Endothelial cell of umbilical vein (primary cell): ENCODE data around the gene ZFHX2. TPM values are rescaled to one million over a fixed set of nuclear protein-coding genes. Genes with fewer than 3 reads are reported as not detected.

Experiments used
- BruUV-seq: library from RNA; stranded (reverse); fragments of 400-500 nt; replicated peaks from 2 replicates; lab custom pipeline; 2021; lab: Mats Ljungman, UMichigan
- CTCF ChIA-PET: fragments of 300-600, 350-600 bp; sonication (Branson Sonifier 250); formaldehyde crosslinking; loops from one replicate; lab custom pipeline; 2021; ENCODE audit warnings: antibody characterized with exemption, inconsistent platforms; lab: Charles Lee
- POLR2A ChIA-PET: fragments of 300-600, 350-600 bp; sonication (Branson Sonifier 250); formaldehyde crosslinking; loops from one replicate; lab custom pipeline; 2021; ENCODE audit warnings: antibody characterized with exemption, inconsistent platforms; lab: Charles Lee
- DNase-seq: peaks from one replicate; pipeline ENCODE4 v3.0.0-alpha.2; 2011; ENCODE audit warnings: low read depth, low spot score
- FAIRE-seq: peaks from 2 replicates; lab custom pipeline; 2011; peaks lifted over from hg19 to GRCh38; lab: Jason Lieb, UNC
- H2AFZ ChIP-seq: 2 replicates; pipeline ENCODE4 v1.6.0; 2012; ENCODE audit warnings: low read depth, low read length, control low read depth, inconsistent platforms
- H3K27ac ChIP-seq: 2 replicates; pipeline ENCODE4 v1.5.1; 2011; ENCODE audit warnings: low read depth, mild to moderate bottlenecking, control low read depth, low read length, moderate library complexity; ENCODE audit not compliant: insufficient read depth
- H3K27me3 ChIP-seq, 2 experiments: 2 replicates each; pipeline versions ENCODE4 v1.6.0 to v1.6.1; 2011; ENCODE audit warnings: low read length in 2 of 2, mixed read lengths in 1 of 2; ENCODE audit not compliant: control insufficient read depth in 2 of 2, insufficient read depth in 2 of 2
- H3K36me3 ChIP-seq, 2 experiments: 2 replicates in 1 of 2; 3 replicates in 1 of 2; pipeline ENCODE4 v1.5.1; 2011; ENCODE audit warnings: low read length in 2 of 2, mild to moderate bottlenecking in 1 of 2, moderate library complexity in 1 of 2; ENCODE audit not compliant: control insufficient read depth in 2 of 2, insufficient read depth in 2 of 2; ENCODE audit errors: extremely low read depth in 1 of 2
- H3K4me1 ChIP-seq: 3 replicates; pipeline ENCODE4 v1.5.1; 2011; ENCODE audit warnings: mild to moderate bottlenecking, low read length; ENCODE audit not compliant: control insufficient read depth, insufficient read depth; ENCODE audit errors: extremely low read depth
- H3K4me2 ChIP-seq: 2 replicates; pipeline ENCODE4 v1.6.1; 2011; ENCODE audit warnings: low read length, control low read depth, mixed read lengths; ENCODE audit not compliant: insufficient read depth
- H3K4me3 ChIP-seq, 3 experiments: fragments of 200-600 bp in 1 of 3; sonication (generic), shearing (Covaris generic) in 1 of 3; replicated peaks in 1 of 3; 2 replicates each; pipeline ENCODE4 v1.5.1; 2011 to 2016; ENCODE audit warnings: control low read depth in 3 of 3, low read length in 3 of 3, mild to moderate bottlenecking in 2 of 3, inconsistent platforms in 1 of 3, low read depth in 1 of 3, moderate library complexity in 1 of 3; ENCODE audit not compliant: insufficient read depth in 1 of 3
- H3K79me2 ChIP-seq: 2 replicates; pipeline ENCODE4 v1.6.0; 2012; ENCODE audit warnings: low read length, inconsistent platforms; ENCODE audit not compliant: control insufficient read depth, insufficient read depth
- H3K9ac ChIP-seq: replicated peaks from 2 replicates; pipeline ENCODE3; 2011; ENCODE audit warnings: low read length, control low read depth; ENCODE audit not compliant: insufficient read depth; ENCODE audit errors: extremely low read depth
- H3K9me1 ChIP-seq: replicated peaks from 3 replicates; pipeline ENCODE4 v1.6.0; 2011; ENCODE audit warnings: mild to moderate bottlenecking, low read length; ENCODE audit not compliant: control insufficient read depth, insufficient read depth; ENCODE audit errors: extremely low read depth
- H3K9me3 ChIP-seq: replicated peaks from 2 replicates; pipeline ENCODE4 v1.5.1; 2012; ENCODE audit warnings: low read length, inconsistent platforms; ENCODE audit not compliant: control insufficient read depth, insufficient read depth
- H4K20me1 ChIP-seq: replicated peaks from 2 replicates; pipeline ENCODE3; 2011; ENCODE audit warnings: mild to moderate bottlenecking, low read length; ENCODE audit not compliant: control insufficient read depth, insufficient read depth; ENCODE audit errors: extremely low read depth
- EZH2 ChIP-seq: IDR thresholded peaks from 2 replicates; pipeline ENCODE4 v1.6.1; 2012; ENCODE audit warnings: borderline replicate concordance, low read depth, mild to moderate bottlenecking, moderate library complexity, low read length, inconsistent platforms; ENCODE audit not compliant: severe bottlenecking
- FOS ChIP-seq: IDR thresholded peaks from 2 replicates; pipeline ENCODE4 v1.6.1; 2011; ENCODE audit warnings: mild to moderate bottlenecking, low read length, moderate library complexity, borderline replicate concordance; ENCODE audit not compliant: insufficient read depth
- GATA2 ChIP-seq: IDR thresholded peaks from 2 replicates; pipeline ENCODE4 v1.7.0; 2011; ENCODE audit warnings: low read depth, mild to moderate bottlenecking, moderate library complexity, mixed read lengths, low read length; ENCODE audit not compliant: insufficient read length, insufficient read depth
- JUN ChIP-seq: IDR thresholded peaks from 2 replicates; pipeline ENCODE4 v1.6.1; 2011; ENCODE audit warnings: borderline replicate concordance, low read depth; ENCODE audit not compliant: insufficient read length, insufficient read depth
- MYC ChIP-seq: IDR thresholded peaks from one replicate; pipeline ENCODE4 v1.6.1; 2011; ENCODE audit warnings: mild to moderate bottlenecking, low read depth, low read length
- POLR2A ChIP-seq: IDR thresholded peaks from 2 replicates; pipeline ENCODE4 v1.6.1; 2012; ENCODE audit warnings: low read depth, mild to moderate bottlenecking, control low read depth, low read length
- POLR2AphosphoS5 ChIP-seq: IDR thresholded peaks from 2 replicates; pipeline ENCODE4 v1.6.1; 2012; ENCODE audit warnings: low read depth, mild to moderate bottlenecking, control low read depth, low read length, moderate library complexity; ENCODE audit not compliant: insufficient read depth
- dilution Hi-C: fragments of 300-500 bp; cut with MboI; formaldehyde crosslinking; loops from one replicate; pipeline ENCODE4 v1.15.0; 2019; ENCODE audit warnings: low sequenced_read_pairs; ENCODE audit not compliant: extremely low pct_ligation_motif_present
- intact Hi-C: fragments of 100-400 bp; cut with micrococcal nuclease; formaldehyde crosslinking; loops from one replicate; pipeline ENCODE4 v1.10.0; 2022
- polyA plus RNA-seq, 4 experiments: library from polyadenylated mRNA; depleted of rRNA in 3 of 4; stranded (reverse) in 3 of 4; unstranded in 1 of 4; fragments of >200 nt; gene quantifications; 2 replicates each; pipeline versions ENCODE4 v1.2.1 to v1.2.3, GENCODE V29; 2011 to 2012; ENCODE audit warnings: missing spikeins in 1 of 4
- total RNA-seq: library from RNA; stranded (reverse); gene quantifications from 2 replicates; pipeline ENCODE4 v1.2.3, GENCODE V29; 2021
- TF ChIP-seq, protein P1 (sequence below): IDR thresholded peaks from 2 replicates; pipeline ENCODE4 v1.6.1; 2011; ENCODE audit not compliant: insufficient read depth, insufficient read length
- TF ChIP-seq, protein P2 (sequence below), 2 donors: IDR thresholded peaks; 1 replicate in 1 of 2; 2 replicates in 1 of 2; pipeline ENCODE4 v1.5.1; 2011; ENCODE audit warnings: low read length in 2 of 2, mild to moderate bottlenecking in 2 of 2, moderate library complexity in 2 of 2, control low read depth in 1 of 2, inconsistent platforms in 1 of 2, low read depth in 1 of 2; ENCODE audit not compliant: insufficient read depth in 1 of 2; ENCODE audit errors: extremely low read depth in 1 of 2

The ZFHX2 gene
- total and polyA plus RNA-seq, 2 donors (not counting 3 experiments of a cell fraction or from before 2014, with no cell fraction given) = 0.25 to 2.3 TPM

DNA sequence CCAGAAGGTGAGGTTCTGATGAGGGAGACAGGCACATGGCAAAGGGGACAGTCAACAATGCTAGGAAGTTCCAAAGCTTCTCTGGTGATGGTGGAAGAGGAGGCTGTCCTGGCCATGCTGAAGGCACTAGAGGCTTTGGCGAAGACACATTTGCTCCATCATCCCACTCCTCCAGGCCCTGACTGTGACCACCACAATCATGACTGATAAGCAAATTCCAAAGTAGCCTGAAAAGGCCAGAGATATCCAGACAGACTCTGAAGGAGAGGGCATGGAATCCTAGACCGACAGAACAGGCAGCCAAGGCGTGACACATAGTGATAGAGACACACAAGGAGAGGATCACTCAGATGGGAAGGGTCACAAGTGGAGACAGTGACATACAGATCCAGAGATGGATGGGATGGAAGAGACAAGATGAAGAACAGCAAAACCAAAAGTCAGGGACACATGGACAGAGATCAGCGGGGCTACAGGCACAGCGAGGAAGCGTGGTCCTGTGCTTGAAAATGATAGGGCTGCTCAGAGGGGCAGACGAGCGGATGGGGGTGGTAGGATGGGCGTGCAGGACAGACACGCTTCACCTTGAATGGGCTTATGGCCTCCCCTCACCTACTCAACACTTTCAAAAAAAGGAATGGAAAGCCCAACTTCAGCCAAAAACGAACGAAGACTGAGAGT is 1.3 kb downstream of the ZFHX2 start:
- dilution Hi-C loops (no loop called here), intact Hi-C loops (no loop called here)
- FAIRE-seq (no peak), DNase-seq (no peak)
- Histone ChIP-seq H3K79me2 (no peaks in the 10 kb centered on the region), H3K4me3 (peak overlapping the region; percentile 47 to 84 (median 77)), H2AFZ (peak overlapping the region; percentile 97), H3K27me3 (peaks cover 23 to 25% of the 10 kb centered on the region in 2 experiments), H3K27ac (no peak overlapping the region), H3K4me2 (peak overlapping the region; percentile 87), H3K9me3 (no peaks in the 10 kb centered on the region), H3K9me1 (no peaks in the 10 kb centered on the region), H3K4me1 (peaks cover 9% of the 10 kb centered on the region), H4K20me1 (no peaks in the 10 kb centered on the region), H3K36me3 (no peaks in the 10 kb centered on the region), H3K9ac (no peak overlapping the region)
- POLR2A ChIA-PET = no interaction called here
- CTCF ChIA-PET = interaction anchor here (1.1 to 4.5 kb wide), 5 partner anchors 9 to 72 kb away, joined by 3 to 24 read pairs (median 4); no protein-coding TSS in a partner anchor
- TF ChIP-seq JUN = no peak
- TF ChIP-seq POLR2A = no peak
- no peak for TF ChIP-seq MYC
- TF ChIP-seq, protein P1, sequence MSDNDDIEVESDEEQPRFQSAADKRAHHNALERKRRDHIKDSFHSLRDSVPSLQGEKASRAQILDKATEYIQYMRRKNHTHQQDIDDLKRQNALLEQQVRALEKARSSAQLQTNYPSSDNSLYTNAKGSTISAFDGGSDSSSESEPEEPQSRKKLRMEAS = no peak
- no peak for TF ChIP-seq EZH2
- TF ChIP-seq FOS = no peak
- no peak for TF ChIP-seq GATA2
- no peak for TF ChIP-seq POLR2AphosphoS5
- TF ChIP-seq, protein P2, sequence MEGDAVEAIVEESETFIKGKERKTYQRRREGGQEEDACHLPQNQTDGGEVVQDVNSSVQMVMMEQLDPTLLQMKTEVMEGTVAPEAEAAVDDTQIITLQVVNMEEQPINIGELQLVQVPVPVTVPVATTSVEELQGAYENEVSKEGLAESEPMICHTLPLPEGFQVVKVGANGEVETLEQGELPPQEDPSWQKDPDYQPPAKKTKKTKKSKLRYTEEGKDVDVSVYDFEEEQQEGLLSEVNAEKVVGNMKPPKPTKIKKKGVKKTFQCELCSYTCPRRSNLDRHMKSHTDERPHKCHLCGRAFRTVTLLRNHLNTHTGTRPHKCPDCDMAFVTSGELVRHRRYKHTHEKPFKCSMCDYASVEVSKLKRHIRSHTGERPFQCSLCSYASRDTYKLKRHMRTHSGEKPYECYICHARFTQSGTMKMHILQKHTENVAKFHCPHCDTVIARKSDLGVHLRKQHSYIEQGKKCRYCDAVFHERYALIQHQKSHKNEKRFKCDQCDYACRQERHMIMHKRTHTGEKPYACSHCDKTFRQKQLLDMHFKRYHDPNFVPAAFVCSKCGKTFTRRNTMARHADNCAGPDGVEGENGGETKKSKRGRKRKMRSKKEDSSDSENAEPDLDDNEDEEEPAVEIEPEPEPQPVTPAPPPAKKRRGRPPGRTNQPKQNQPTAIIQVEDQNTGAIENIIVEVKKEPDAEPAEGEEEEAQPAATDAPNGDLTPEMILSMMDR (IDR thresholded peaks at IDR 0.05; ENCODE audit: extremely low read depth in 1 of 2, insufficient read depth in 1 of 2, low read depth in 1 of 2, low read length in 2 of 2) = no peak
- no TSS peak for BruUV-seq
